ENCODE data around the gene PEAK3.
A peak's percentile ranks its signal among the peaks of the same experiment; 100 is the strongest.

Gene PEAK3

DNA sequence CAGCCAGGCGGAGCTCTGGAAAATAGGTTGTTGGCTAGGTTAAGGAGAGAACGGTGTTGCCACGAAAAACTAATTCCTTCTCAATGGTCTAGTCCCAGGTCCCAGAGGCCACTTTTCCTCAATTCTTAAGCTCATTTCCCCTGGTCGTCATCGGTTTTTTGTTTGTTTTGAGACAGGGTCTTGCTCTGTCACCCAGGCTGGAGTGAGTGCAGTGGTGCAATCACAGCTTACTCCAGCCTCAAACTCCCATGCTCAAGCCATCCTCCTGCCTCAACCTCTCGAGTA is 44.2 kb downstream of the PEAK3 start:
- DNase-seq (ENCODE audit: low read depth), result no peak
- H3K4me3 ChIP-seq (ENCODE audit: low read length), result peak overlapping the region; percentile 74
- TF ChIP-seq, protein P1, sequence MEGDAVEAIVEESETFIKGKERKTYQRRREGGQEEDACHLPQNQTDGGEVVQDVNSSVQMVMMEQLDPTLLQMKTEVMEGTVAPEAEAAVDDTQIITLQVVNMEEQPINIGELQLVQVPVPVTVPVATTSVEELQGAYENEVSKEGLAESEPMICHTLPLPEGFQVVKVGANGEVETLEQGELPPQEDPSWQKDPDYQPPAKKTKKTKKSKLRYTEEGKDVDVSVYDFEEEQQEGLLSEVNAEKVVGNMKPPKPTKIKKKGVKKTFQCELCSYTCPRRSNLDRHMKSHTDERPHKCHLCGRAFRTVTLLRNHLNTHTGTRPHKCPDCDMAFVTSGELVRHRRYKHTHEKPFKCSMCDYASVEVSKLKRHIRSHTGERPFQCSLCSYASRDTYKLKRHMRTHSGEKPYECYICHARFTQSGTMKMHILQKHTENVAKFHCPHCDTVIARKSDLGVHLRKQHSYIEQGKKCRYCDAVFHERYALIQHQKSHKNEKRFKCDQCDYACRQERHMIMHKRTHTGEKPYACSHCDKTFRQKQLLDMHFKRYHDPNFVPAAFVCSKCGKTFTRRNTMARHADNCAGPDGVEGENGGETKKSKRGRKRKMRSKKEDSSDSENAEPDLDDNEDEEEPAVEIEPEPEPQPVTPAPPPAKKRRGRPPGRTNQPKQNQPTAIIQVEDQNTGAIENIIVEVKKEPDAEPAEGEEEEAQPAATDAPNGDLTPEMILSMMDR (conservative IDR thresholded peaks at IDR 0.05; ENCODE audit: low read depth, low read length), result no peak

DNA sequence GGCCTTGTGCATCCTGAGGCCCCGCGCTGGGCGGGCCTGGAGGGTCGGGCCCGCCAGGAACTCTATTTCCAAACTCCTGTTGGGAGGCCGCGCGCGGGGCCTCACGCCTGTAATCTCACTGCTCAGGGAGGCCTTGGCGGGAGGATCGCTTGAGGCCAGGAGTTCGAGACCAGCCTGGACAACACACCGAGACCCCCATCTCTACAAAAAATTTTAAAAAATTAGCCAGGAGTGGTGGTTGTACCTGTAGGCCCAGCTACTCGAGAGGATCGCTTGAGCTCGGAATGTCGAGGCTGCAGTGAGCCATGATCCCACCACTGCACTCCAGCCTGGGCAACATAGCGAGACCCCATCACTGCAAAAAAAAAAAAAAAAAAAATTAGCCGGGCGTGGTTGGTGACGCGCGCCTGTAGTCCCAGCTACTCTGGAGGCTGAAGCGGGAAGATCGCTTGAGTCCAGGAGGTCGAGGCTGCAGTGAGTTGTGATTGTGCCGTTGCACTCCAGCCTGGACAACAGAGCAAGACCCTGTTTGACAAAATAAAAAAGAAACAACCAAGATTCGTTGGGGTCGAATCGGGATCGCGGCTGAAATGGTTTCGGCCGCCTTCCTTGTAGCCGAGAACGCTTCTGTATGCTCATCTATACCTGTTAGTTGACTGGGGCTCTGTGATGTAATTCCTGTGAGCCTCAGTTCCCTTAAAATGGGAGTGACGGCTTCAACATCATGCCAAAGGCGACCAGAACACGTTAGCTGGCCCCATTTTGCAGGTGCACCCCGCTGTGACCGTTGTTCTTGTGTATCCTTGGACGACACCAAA is 44.7 kb downstream of the PEAK3 start:
- TF ChIP-seq, protein P1 (conservative IDR thresholded peaks at IDR 0.05; ENCODE audit: low read depth, low read length), result no peak
- no peak for DNase-seq (ENCODE audit: low read depth)
- H3K4me3 ChIP-seq (ENCODE audit: low read length), result peak overlapping the region; percentile 74

DNA sequence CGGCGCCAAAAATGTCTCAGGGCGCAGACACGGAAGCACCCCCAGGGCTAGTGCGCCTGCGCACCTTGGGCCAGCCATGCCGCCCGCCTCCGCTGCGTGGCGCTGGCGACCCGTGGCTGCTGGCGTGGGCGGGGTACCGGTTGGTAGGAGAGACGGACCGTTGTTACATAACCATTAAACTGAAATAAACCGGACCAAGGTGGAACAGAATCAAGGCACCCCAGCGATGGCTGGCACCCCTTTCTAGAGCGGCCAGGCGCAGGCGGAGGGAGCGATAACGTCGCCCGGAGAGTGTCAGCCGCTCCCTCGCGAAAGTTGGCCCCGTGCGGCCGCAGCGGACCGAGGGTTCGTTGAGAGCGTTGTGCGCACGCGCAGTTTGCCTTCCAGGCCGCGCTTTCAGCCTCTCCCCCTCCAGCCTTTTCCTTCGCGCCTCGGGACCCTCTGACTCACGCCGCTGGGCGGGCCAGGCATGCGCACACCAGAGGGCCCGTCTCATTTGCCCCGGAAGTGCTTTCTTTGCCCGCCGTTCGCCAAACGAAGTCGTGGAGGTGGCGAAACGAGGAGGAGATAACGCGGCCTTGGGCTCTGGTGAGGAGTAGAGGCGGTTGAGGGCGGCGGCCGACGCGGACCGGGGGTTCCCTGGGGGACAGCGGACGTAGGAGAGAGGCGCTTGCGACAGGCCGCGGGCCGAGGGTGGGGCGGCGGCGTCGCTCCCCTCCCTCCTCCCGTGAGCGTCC is 45.5 kb downstream of the PEAK3 start, which contains the start of the genes PLEKHJ1 and SF3A2:
Gene PLEKHJ1, minus strand, starts transcription at position 16 of the 737 bp plus-strand sequence. CDS start 81 bp downstream, outside the sequence.
Gene SF3A2, plus strand, starts transcription at position 511 of the 737 bp plus-strand sequence. CDS start 6,595 bp downstream, outside the sequence.
- peak; percentile 83 for DNase-seq (ENCODE audit: low read depth)
- TF ChIP-seq, protein P1 (conservative IDR thresholded peaks at IDR 0.05; ENCODE audit: low read depth, low read length), result peak; percentile 89
- H3K4me3 ChIP-seq (ENCODE audit: low read length), result peak within 1 kb of the TSS; percentile 74

DNA sequence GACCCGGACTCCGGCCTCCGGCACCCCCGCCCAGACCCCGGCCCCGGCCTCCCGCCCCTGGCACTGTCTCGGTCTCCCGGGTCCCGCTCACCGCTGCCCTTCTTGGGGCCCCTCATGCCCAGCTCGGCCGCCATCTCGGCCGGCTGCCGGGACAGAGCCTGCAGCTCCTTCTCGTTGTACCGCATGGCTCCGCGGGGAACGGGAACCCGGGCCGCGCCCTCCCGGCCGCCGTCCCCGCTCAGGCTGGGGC is 46.0 kb downstream of the PEAK3 start:
- TF ChIP-seq, protein P1 (conservative IDR thresholded peaks at IDR 0.05; ENCODE audit: low read depth, low read length), result no peak
- H3K4me3 ChIP-seq (ENCODE audit: low read length), result peak overlapping the region; percentile 66
- DNase-seq (ENCODE audit: low read depth), result no peak

DNA sequence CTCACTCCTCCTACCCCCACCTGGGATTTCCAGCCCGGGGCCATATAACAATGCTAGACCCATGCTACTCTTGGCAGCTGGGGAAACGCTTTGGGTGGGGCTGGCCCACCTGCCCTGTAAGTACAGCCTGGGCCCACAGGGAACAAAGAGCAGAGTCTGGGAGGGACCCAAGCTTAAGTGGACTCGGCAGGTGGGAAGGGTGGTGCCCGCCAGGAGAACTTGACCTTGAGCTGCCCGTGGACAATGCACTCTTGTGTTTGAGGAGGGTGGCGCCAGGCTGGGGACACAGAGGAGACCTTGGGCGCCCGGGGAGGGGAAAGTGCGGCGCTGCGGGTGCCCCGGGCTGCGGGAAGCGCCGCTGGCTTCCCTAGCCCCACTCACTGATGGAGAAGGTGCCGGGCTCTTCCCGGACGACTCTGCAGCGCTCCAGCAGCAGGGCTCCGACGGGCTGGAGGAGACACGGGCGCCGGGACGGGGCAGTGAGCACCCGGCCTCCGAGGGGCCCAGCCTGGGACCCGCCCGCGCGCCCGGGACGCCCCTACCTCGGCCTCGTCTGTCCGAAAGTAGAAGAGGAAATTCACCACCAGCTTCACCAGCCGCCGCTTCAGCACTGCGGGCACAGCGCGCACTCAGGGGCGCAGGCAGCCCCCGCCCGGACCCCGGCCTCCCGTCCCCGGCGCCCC is 46.5 kb downstream of the PEAK3 start:
- peak overlapping the region; percentile 66 for H3K4me3 ChIP-seq (ENCODE audit: low read length)
- TF ChIP-seq, protein P1 (conservative IDR thresholded peaks at IDR 0.05; ENCODE audit: low read depth, low read length), result no peak
- DNase-seq (ENCODE audit: low read depth), result no peak

DNA sequence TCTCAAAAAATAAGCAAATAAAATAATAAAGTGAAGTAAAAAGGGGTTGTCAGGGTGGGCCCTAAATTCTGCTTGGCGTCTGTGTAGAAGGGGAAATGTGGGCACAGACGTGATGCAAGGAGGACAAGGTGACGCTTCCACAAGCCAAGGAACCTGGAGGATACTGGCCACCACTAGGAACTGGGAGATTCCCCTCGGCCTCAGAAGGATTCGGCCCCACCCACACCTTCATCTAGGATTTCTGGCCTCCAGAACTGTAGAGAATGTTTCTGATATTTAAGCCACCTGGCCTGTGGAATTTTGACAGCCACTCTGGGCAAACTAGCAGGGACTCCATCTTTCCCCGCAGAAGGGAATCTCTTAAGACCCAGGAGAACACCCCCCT is 47.0 kb downstream of the PEAK3 start:
- TF ChIP-seq, protein P1 (conservative IDR thresholded peaks at IDR 0.05; ENCODE audit: low read depth, low read length), result no peak
- no peak for DNase-seq (ENCODE audit: low read depth)
- peak overlapping the region; percentile 66 for H3K4me3 ChIP-seq (ENCODE audit: low read length)

All from retinal pigment epithelial cell (primary cell).